HG02938 (cell line): ENCODE results near the gene KIAA0319L.
"Not testable (repeated sequence)": the region's sequence is repeated elsewhere in the genome, so short reads cannot be mapped to it uniquely, and the experiment has no call there.

ENCODE experiments used
- ATAC-seq: cut with Tn5 transposase; IDR thresholded peaks from one replicate; pipeline ENCODE4 v1.9.1; 2021; ENCODE audit warnings: mild to moderate bottlenecking, moderate library complexity; ENCODE audit not compliant: unreplicated experiment

KIAA0319L gene

DNA sequence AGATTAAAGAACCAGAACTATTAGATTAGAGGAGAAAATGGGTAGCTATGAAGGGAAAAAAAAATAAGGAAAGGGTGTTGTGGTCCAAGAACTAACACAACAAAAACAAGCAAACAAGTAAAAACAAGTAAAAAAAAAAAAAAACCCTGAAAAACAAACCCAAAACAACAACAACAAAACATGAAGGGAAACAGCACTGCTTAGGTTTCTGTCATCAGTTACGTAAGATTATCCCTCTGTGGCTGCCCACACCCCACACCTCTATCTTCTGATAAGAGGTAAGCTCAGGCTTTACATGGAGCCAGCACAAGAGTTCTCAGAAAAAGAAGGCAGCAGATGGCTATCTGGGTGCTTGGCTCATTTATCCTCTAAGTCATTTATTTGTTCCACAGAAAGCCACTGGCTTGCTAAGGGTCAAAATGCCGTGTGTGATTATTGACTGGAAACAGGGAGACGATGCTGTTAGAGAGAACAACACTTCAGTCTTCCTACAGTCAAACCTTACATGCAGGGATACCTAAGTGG is 57.5 kb downstream of the KIAA0319L start:
- no peak for ATAC-seq

DNA sequence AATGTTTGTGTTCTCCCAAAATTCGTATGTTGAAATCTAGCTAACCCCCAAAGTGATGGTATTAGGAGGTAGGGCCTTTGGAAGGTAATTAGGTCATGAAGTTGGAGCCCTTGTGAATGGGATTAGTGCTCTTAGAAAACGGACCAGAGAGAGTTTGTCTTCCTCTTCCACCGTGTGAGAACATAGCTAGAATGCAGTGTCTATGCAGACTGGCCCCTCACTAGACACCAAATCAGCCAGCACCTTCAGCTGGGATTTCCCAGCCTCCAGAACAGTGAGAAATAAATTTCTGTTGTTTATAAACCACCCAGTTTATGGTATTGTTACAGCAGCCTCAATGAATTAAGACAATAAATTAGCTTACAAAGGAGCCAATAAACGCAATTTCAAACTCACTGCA is 58.0 kb downstream of the KIAA0319L start:
- ATAC-seq, result no peak

DNA sequence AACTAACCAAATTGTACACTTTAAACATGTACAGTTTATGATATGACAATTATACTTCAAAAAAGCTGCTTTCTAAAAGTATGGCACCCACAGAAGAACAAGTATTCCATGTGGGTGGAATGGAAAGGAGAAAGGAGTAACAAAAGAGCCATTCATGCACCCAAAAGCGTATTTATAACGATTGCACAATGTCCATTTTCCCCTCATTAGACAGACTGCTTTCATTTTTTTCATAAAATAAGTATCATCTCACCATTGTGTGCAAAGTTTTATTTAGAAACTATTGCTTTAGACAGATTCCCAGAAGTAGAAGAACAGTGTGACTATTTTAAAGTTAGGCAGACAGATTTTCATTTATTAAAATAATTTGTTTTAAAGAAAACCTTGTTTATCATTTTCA is 59.6 kb downstream of the KIAA0319L start:
- no peak for ATAC-seq

DNA sequence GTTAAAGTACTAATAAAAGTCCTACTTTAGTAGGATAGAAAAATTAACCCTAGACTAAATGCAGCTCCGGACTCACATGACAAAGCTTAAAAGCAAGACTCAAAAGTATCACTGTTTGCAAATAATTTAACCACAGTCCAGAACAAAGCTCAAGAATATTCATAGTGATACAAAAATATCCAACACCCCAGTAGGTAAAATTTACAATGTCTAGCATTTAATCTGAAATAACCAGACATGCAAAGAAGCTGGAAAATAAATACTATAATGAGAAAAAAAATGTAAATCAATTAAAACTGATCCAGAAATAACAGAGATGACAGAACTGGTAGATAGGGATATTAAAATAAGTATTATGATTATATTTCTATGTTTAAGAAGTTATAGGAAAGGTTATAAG is 67.0 kb downstream of the KIAA0319L start:
- ATAC-seq, result no peak

DNA sequence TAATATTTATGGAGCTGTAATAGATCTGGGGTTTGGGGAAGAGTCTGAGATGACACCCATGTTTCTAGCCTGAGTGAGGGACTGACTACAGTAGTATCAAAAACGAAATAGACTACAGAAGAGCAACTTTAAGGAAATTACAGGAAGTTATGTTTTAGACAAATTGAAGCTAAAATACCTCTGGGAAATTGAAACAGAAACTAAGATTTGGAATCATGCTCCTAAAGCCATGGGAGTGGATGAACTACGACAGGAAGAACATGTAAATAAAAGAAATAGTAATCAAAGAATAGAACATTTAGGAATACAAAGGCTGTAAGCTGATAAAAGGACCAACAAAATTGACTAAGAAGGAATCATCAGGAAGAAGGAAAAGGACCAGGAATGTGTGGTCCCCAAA is 68.9 kb downstream of the KIAA0319L start:
- no peak for ATAC-seq

DNA sequence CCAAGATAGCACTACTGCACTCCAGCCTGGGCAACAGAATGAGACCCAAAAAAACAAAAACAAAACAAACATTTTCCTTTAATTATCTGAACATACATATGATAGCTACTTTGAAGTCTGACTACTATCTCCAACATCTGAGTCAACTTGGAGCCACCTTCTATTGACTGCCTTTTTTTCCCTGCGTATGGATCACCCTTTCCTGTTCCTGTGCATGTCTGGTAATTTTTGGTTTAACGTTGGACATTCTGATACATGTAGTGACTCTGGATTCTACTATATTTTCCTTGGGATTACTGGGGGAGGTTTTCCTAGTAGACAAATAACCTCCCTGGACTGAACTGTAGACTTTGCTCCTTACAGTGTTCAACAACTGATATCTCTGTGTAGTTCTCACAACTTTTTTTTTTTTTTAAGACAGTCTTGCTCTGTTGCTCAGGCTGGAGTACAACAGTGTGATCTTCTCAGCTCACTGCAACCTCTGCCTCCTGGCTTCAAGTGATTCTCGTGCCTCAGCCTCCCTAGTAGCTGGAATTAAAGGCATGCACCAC is 70.3 kb downstream of the KIAA0319L start:
- ATAC-seq, result no peak

DNA sequence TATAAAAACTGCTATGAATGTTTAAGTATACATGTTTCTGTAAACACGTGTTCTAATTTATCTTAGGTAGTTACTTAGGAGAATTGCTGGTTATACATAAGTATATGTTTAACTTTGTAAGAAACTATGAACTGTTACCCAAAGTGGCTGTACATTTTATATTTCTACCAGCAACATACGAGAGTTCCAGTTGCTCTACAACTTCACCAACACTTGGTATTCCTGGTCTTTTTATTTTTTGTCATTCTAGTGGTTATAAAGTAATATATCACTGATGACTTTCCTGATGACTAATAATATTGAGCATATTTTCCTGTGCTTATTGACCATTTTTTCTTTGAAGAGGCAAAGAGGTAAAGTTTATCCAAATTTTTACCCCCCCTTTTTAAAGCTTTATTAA is 76.0 kb downstream of the KIAA0319L start:
- no peak for ATAC-seq

DNA sequence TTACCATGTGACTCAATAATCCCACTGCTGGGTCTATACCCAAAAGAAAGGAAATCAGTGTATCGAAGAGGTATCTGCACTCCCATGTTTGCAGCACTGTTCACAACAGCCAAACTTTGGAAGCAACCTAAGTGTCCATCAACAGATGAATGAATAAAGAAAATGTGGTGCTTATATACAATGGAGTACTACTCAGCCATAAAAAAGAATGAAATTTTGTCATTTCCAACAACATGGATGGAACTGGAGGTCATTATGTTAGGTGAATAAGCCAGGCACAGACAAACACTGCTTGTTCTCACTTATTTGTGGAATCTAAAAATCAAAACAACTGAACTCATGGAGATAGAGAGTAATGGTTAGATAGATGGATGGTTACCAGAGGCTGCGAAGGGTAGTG is 79.3 kb downstream of the KIAA0319L start:
- no peak for ATAC-seq

DNA sequence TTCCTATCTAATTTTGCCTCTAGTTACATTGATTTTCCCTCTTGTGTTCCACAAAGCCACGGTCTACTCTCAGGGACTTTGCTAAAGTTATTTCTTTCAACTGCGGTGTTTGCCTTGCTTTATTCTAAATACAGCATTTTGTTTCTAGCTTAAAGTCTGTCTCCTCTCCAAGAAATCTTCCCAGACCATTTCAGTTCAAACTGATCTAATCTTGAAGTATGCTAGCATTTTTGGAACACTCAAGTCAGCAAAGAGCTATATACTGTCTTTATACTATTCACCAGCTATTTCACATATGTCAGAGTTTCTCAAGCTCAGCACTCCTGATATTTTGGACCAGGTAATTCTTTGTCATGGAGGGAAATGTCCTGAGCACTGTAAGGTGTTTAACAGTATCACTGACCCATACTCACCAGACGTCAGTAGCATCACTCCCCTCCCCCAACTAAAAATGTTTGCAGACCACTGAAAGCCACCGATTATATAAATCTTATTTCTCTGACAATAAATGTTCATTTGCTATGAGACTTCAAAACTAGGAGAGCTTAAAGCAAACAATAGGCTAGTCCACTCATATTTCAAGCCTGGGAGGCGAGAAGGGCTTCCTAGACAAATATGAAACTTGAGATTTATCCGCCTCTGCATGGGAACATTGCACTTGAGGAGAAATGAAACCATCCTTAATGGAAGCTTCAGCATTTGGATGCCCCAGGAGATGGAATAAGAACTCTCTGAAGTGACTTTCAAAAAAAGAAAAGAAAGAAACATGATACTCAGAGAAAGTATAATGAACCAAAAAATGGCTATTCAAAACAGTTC is 81.1 kb downstream of the KIAA0319L start:
- no peak for ATAC-seq

DNA sequence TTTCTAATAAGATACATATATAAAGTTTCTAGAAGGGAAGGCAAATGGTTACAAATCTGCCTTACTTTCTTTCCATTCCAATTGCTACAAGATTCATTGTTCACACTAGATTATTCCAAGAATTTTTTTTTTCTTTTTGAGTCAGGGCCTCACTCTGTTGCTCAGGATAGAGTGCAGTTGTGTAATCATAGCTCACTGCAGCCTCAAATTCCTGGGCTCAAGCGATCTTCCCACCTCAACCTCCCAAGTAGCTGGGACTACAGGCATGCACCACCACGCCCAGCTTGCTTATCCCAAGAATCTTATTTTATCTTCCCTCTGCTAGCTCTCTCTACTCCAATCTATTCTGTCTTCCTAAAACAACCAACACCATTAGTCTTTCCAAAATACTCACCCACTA is 81.8 kb downstream of the KIAA0319L start:
- ATAC-seq, result no peak

DNA sequence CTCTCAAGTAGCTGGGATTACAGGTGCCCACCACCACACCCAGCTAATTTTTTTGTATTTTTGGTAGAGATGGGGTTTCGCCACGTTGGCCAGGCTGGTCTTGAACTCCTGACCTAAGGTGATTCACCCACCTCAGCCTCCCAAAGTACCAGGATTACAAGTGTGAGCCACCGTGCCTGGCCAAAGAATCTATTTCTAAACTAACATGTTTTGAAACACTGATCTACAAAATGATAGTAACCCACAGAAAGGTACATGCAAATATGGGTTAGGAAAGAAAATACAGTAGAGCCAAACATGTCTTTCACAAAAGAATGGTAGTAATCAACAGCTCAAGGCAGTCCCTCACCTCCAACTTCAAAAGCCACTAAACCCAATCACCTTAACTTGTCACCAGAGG is 84.0 kb downstream of the KIAA0319L start:
- ATAC-seq, result not testable (repeated sequence)

DNA sequence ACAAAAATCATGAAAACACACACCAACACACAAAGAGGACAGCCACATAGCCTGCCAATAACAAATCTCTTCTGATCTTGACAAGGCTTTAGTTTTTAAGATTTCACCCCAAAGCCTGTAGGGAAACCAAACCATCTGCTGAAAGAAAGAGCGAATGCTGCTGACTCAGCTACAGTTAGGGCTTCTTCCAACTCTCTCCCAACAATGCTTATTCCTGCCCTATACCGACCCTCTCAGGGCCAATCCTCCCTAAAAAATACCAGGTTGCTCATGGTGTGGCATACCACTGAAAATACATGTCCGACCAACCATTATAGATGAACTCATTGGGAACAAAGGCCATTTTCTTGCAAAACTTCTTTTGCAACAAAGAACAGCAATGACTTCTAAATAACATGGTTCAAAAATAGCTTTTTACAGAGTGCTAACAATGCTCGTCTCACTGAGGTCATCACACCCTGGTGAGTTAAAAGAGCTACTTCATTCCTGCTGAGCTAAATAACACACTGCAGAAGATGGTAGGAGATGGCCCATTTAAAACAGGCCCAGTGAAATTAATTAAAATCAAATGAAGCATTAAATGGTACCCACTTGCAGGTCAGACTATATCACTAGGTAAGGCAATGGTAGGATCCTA is 86.1 kb downstream of the KIAA0319L start:
- no peak for ATAC-seq

DNA sequence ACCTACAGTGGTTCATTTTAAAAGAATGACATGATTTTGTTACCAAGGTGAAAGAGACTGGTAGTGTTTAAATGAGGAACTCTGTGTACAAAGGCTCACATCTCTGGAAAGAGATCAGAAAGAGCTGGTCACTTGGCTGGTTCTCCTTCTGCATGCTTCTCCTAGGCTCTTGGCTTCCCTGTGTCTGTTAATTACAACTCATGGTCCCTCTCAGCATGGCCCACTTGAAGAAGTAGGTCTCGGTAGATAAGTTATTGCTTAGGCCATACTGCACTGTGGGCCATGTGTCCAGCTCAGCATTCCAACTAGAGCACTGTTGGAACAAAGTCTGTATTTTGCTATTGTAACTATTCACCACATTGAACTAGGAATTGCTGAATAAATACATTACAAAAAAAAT is 91.1 kb downstream of the KIAA0319L start:
- ATAC-seq, result no peak

DNA sequence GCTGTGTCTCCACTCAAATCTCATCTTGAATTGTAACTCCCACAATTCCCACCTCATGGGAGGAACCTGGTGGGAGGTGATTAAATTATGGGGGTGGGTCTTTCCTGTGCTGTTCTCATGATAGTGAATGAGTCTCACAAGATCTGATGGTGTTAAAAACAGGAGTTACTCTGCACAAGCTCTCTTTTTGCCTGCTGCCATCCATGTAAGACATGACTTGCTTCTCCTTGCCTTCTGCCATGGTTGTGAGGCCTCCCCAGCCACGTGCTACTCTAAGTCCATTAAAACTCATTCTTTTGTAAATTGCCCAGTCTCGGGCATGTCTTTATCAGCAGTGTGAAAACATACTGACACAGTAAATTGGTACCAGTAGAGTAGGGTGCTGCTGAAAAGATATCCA is 93.5 kb downstream of the KIAA0319L start:
- not testable (repeated sequence) for ATAC-seq

DNA sequence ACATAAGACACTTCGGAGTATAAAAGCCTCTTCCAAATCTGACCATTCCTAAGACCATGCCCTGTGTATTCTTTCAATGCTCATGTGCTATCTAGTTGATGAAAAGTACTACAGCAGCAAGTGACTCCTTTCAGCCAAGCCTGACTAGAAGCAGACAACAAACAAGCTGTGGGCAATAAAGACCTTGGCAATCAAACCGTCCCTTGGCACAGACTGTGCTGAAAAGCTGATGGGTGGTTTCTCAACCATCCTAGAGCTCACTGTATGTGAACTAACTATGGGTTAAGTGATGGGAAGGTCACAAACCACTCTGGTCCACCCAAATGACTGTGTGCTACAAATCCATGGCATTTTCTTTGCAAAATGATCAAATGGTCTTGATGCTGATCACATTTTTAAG is 94.0 kb downstream of the KIAA0319L start:
- ATAC-seq, result no peak

DNA sequence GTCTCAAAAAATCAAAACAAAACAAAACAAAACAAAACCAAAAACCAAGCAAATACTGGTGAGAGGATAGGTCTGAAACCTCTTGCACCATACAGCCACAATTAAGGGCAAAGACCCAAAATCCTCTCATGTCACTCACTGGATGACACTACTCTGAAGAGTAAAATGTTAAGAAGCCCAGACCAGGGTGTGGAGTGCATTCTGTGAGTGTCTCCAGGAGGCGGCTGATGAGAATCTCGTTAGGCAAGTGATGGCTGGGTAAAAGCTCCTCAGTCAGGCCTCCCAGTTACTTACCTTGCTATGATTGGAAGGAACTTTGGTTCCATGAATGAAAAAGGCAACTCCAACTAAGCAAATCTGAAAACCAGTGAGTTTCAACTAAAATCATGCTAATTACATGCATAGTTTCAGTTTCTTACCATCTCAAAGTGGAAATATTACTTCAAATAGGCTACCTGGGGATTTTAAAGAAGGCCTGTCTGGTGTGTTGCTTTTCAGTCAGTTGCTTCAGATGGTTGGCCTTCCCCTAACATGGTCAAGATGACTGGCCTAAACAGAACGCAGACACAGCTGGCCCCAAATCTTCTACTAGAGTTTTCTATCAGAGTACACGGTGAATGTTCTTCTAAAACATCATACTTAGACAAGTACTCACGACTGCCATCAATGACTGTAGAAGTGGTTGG is 95.1 kb downstream of the KIAA0319L start:
- ATAC-seq, result no peak

DNA sequence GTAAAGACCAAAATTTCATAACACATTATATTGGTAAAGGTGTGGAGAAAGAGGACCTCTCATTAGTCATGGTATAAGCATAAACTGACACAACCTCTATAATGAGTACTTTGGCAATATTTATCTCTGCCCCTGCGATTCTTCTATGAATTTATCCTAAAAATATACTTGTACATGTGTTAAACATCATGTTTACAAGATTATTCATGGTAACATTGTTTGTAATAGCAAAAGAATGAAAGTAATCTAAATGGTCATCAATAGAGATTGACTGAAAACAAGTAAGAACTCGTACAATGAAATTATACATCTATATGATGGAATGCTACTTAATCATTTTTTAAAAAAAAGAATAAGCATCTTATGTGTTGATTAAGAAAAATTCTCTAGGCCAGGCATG is 96.4 kb downstream of the KIAA0319L start:
- no peak for ATAC-seq

DNA sequence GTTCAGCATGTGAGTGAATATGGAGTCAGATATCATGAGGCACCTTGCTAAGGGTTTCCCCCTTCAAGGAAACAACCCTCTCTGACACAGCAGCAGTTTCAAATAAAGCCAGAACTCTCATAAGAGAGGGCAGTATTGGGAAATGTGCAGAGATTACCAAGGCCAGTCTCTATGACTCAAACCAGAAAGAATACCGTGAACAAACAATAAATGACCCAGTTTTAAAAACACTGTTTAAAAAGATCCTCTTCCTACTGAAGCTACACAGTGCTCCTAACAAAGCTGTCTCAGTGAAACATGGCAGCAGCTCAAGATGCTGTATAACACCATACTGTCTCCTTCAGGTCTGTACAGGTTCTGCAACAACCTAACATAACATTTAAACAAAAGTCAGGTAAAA is 102.6 kb downstream of the KIAA0319L start:
- no peak for ATAC-seq

DNA sequence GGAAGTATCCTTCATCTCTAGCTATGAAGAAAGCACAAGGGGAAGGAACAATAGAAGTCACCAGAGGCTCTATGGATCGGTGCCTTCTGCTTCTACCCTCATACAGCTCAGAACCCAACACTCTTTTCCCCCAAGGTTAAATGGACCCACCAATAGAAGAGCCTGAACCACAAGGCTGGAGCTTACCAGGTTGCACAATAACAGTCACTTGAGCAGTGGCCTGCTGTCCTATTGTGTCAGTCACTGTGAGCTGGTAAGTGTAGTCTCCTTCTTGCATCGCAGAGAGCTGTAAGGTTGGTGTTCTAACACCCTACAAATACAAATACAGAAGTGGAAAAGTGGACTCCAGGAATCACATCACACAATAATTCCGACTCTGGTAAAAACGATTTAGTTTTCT is 103.0 kb downstream of the KIAA0319L start:
- ATAC-seq, result no peak

DNA sequence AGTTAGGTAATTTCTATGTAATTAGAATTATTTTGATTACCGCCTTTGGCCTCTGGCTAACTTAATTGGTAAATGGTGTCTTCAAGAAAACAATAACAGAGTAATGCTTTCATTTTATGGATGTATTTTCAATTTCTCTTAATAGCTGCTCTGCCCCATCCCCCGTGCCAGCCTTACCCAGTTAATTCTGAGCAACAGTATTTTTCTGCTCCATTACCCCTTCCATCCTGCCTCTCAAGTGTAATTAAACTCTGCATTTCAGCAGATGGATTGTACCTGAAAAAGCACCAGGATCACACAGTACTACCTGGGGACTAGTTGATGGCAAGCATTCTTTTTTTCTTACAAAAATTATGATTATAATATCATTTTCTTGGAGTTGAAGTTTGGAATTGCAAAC is 104.2 kb downstream of the KIAA0319L start:
- ATAC-seq, result no peak

DNA sequence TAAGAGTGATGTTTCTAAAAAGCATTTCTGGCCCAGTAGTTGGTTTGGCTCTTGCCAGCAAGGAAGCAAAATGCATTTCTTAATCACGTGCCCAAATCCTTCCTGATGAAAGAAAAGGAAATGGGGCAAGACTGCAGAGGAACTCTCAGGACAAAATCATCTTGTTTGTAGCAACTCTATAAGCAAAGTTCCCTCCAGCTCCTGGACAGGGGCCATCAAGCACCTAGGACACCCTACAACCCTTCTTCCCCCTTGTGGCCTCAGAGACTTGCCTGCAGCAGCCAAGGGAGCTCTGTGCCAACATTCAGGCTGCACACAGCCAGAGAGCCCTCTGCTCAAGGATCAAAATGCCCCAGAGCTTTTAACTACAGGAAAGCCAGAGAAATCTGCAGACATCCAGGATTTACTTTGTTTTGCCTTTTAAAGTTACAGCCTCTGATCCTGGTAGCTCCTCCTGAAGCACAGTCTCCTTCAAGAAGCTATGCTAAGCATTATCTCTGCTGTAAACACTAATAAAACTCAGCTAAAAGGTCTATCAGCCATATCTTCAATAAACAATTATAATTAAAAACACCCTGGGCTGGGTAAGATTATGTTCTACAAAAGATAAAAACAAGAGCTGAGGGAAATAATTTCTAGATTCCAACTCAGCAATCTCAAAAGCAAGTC is 105.0 kb downstream of the KIAA0319L start:
- no peak for ATAC-seq
